ENCODE data around the gene SYNC. TPM values are rescaled to one million over a fixed set of nuclear protein-coding genes. Genes with fewer than 3 reads are reported as not detected.

The SYNC gene
- total RNA-seq, 5 donors from 2014 or later (not counting 1 experiment from before 2014, with no cell fraction given) = 0.07 TPM; not detected in 4

- H3K4me3 ChIP-seq (ENCODE audit: control insufficient read depth in 1 of 2, extremely low read depth in 1 of 2, low read length in 1 of 2) = peak overlapping the region; percentile 72 to 85
- peak overlapping the region; percentile 93 for H3K27ac ChIP-seq (ENCODE audit: low read length)
- Mint-ChIP-seq H3K4me1 (peaks cover 60 to 72% (median 60%) of the 10 kb centered on the region in 3 donors), H3K4me3 (peak overlapping the region; percentile 90 to 92 (median 91)), H3K9me3 (no peaks in the 10 kb centered on the region), H3K36me3 (peaks cover 26% of the 10 kb centered on the region), H3K27ac (peak overlapping the region; percentile 99), H3K27me3 (no peaks in the 10 kb centered on the region)
- peaks cover 29 to 53% of the 10 kb centered on the region in 2 experiments for H3K4me1 ChIP-seq (ENCODE audit: control insufficient read depth in 1 of 2, extremely low read depth in 1 of 2, insufficient read depth in 2 of 2, low read length in 2 of 2)
- H3K9me3 ChIP-seq = no peaks in the 10 kb centered on the region
- ATAC-seq (replicated peaks in 1 of 4) (peak in 3 of 4 experiments; percentile 0 to 3 (median 2)), DNase-seq (no peak)
- H3K36me3 ChIP-seq (ENCODE audit: control insufficient read depth in 2 of 2, extremely low read depth in 1 of 2, insufficient read depth in 1 of 2, low read length in 1 of 2) = peaks cover 3 to 29% of the 10 kb centered on the region in 2 donors
- CTCF ChIA-PET = interaction anchor here (0.5 to 1.2 kb wide), 3 partner anchors 61 to 476 kb away, joined by 8 to 9 read pairs (median 9); no protein-coding TSS in a partner anchor
- no peaks in the 10 kb centered on the region for H3K27me3 ChIP-seq (replicated peaks in 1 of 2; ENCODE audit: control insufficient read depth in 2 of 2, extremely low read depth in 1 of 2, insufficient read depth in 2 of 2, low read length in 1 of 2)
- POLR2A ChIA-PET = interaction anchor here (0.6 to 1.3 kb wide), 3 partner anchors 20 to 590 kb away, joined by 3 to 5 read pairs (median 3); no protein-coding TSS in a partner anchor
- WGBS (ENCODE audit: insufficient coverage) = under 1% methylated on average over 40 of the region's 43 CpGs
Observed at GRCh38 chr1:32651461-32652073, 51.0 kb downstream of the SYNC start.

DNA sequence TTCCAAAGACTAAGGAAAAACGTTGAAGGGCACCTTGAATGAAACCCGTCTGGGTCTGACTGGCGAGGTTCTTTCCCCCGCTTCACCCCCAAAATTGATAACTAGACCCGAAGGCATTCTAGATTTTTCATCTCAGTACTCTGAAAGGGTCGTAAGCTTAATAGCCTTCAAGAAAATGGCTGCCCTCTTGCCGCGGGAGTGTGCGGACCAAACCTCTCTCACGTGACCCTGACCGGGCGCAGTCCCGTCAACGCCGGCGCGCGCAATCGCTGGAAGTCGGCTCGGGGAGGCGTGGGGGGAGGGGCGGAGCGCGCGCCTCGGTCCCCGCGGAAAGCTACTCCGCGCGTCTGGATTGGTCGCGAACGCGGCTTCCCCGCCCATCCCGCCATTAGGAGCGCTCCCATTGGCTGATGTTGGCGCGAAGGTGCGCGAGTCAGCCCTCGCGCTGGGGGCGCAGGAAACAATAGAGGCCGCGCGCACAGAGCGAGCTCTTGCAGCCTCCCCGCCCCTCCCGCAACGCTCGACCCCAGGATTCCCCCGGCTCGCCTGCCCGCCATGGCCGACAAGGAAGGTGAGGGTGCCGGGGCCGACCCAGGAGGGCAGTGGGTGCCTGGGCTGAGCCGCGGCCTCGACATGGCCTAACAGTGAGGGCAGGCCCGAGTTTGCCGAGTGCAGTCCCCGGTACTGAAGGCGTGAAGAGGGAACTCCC is 51.7 kb downstream of the SYNC start, which contains the start of gene RBBP4:
TSS of gene RBBP4 (plus strand) at position 457 of the 709 bp plus-strand sequence. CDS start at position 556, 99 bp downstream.
- Mint-ChIP-seq H3K36me3 (peaks cover 26% of the 10 kb centered on the region), H3K4me3 (peak within 1 kb of the TSS; percentile 90 to 92 (median 91)), H3K9me3 (no peaks in the 10 kb centered on the region), H3K4me1 (peaks cover 57 to 68% (median 57%) of the 10 kb centered on the region in 3 donors), H3K27ac (peak within 1 kb of the TSS; percentile 99), H3K27me3 (no peaks in the 10 kb centered on the region)
- DNase-seq = peak; percentile 93 to 99 (median 97)
- H3K27ac ChIP-seq (ENCODE audit: low read length) = peak within 1 kb of the TSS; percentile 98
- H3K36me3 ChIP-seq (ENCODE audit: control insufficient read depth in 2 of 2, extremely low read depth in 1 of 2, insufficient read depth in 1 of 2, low read length in 1 of 2) = peaks cover 0 to 23% of the 10 kb centered on the region in 2 donors
- no peaks in the 10 kb centered on the region for H3K27me3 ChIP-seq (replicated peaks in 1 of 2; ENCODE audit: control insufficient read depth in 2 of 2, extremely low read depth in 1 of 2, insufficient read depth in 2 of 2, low read length in 1 of 2)
- peak within 1 kb of the TSS; percentile 72 to 85 for H3K4me3 ChIP-seq (ENCODE audit: control insufficient read depth in 1 of 2, extremely low read depth in 1 of 2, low read length in 1 of 2)
- H3K9me3 ChIP-seq = no peaks in the 10 kb centered on the region
- POLR2A ChIA-PET = interaction anchor here (0.6 to 1.3 kb wide), 3 partner anchors 21 to 589 kb away, joined by 3 to 5 read pairs (median 3); no protein-coding TSS in a partner anchor
- H3K4me1 ChIP-seq (ENCODE audit: control insufficient read depth in 1 of 2, extremely low read depth in 1 of 2, insufficient read depth in 2 of 2, low read length in 2 of 2) = peaks cover 29 to 48% of the 10 kb centered on the region in 2 experiments
- peak; percentile 85 to 91 (median 87) for ATAC-seq (replicated peaks in 1 of 4)
- CTCF ChIA-PET = interaction anchor here (0.5 to 1.2 kb wide), 4 partner anchors 28 to 476 kb away, joined by 5 to 9 read pairs (median 8); no protein-coding TSS in a partner anchor
- WGBS (ENCODE audit: insufficient coverage) = 2% methylated on average over 63 of the region's 67 CpGs

DNA sequence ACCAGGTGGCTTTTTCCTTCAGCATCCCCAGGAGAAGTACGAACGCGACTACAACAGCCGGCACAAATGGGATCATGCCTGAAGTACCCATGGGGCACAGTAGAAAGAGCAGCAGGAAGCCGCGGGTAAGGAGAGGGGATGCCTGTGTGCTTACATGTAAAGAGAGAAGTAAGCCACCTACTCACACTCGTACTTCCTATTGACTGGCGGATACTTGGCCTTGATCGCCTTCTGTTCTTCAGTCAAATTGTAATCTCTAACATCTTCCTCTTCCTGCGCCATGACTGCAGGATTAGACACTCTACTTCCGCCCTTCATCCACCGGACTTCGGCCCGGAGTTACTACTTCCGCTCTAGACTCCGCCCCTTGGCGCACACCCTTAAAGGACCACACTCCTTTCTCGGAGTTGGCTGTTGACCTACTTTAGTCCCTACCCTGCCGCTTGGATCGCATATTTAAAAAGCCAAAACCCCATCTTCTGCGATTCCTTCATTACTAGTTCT is 52.3 kb downstream of the SYNC start, which contains the start of gene ZBTB8OS:
TSS of gene ZBTB8OS (minus strand) at position 303 of the 504 bp plus-strand sequence. CDS start at position 282, 21 bp downstream.
- CTCF ChIA-PET = interaction anchor here in 1 of 2 donors (0.6 to 1.3 kb wide), 4 partner anchors 28 to 477 kb away, joined by 5 to 9 read pairs (median 7); no protein-coding TSS in a partner anchor

DNA sequence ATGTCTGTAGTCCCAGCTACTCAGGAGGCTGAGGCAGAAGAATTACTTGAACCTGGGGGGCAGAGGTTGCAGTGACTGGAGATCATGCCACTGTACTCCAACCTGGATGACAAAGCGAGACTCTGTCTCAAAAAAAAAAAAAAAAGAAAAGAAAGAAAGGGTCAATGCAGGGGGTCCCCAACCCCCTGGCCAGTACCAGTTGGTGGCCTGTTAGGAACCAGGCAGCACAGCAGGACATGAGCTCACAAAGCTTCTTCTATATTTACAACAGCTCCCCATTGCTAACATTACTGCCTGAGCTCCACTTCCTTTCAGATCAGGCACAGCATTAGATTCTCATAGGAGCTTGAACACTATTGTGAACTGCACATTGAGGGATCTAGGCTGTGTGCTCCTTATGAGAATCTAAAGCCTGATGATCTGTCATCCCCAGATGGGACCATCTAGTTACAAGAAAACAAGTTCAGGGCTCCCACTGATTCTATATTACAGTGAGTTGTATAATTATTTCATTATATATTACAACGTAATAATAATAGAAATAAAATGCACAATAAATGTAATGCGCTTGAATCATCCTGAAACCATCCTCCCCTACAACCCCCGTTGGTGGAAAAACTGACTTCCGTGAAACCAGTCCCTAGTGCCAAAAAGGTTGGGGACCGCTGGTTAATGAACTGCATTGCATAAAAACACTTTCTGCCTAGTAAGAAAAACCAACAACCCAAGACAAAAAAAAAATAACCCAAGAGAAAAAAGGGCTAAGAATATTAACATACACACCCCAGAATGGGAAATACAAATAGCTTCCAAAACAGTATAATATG is 55.0 kb downstream of the SYNC start:
- no peak for ATAC-seq (replicated peaks in 1 of 4)
- H3K4me1 ChIP-seq (ENCODE audit: control insufficient read depth in 1 of 2, extremely low read depth in 1 of 2, insufficient read depth in 2 of 2, low read length in 2 of 2) = peaks cover 14 to 36% of the 10 kb centered on the region in 2 experiments
- H3K9me3 ChIP-seq = no peaks in the 10 kb centered on the region
- Mint-ChIP-seq H3K4me3 (peak overlapping the region; percentile 90 to 92 (median 91)), H3K27ac (peak overlapping the region in 1 of 2 donors; percentile 21), H3K27me3 (no peaks in the 10 kb centered on the region), H3K4me1 (peaks cover 24 to 49% (median 41%) of the 10 kb centered on the region in 3 donors), H3K36me3 (peaks cover 7% of the 10 kb centered on the region), H3K9me3 (no peaks in the 10 kb centered on the region)
- CTCF ChIA-PET = interaction anchor here in 1 of 2 donors (0.6 kb wide), 1 partner anchor 127 kb away, joined by 4 read pairs; no protein-coding TSS in a partner anchor
- H3K36me3 ChIP-seq (ENCODE audit: control insufficient read depth in 2 of 2, extremely low read depth in 1 of 2, insufficient read depth in 1 of 2, low read length in 1 of 2) = peaks cover 0 to 12% of the 10 kb centered on the region in 2 donors
- POLR2A ChIA-PET = interaction anchor here in 1 of 2 donors (0.5 kb wide), 1 partner anchor 334 kb away, joined by 3 read pairs; no protein-coding TSS in a partner anchor
- no peak overlapping the region for H3K27ac ChIP-seq (ENCODE audit: low read length)
- DNase-seq = no peak
- H3K27me3 ChIP-seq (replicated peaks in 1 of 2; ENCODE audit: control insufficient read depth in 2 of 2, extremely low read depth in 1 of 2, insufficient read depth in 2 of 2, low read length in 1 of 2) = no peaks in the 10 kb centered on the region
- H3K4me3 ChIP-seq (ENCODE audit: control insufficient read depth in 1 of 2, extremely low read depth in 1 of 2, low read length in 1 of 2) = no peak overlapping the region
- 50% methylated on average over 2 of the region's 6 CpGs for WGBS (ENCODE audit: insufficient coverage)

More for the DNA sequence above, 52.3 kb downstream of the SYNC start, which contains the start of gene ZBTB8OS:
- H3K27me3 Mint-ChIP-seq = no peaks in the 10 kb centered on the region
- Histone ChIP-seq H3K27me3 (replicated peaks in 1 of 2; ENCODE audit: control insufficient read depth in 2 of 2, extremely low read depth in 1 of 2, insufficient read depth in 2 of 2, low read length in 1 of 2) (no peaks in the 10 kb centered on the region), H3K9me3 (no peaks in the 10 kb centered on the region), H3K36me3 (ENCODE audit: control insufficient read depth in 2 of 2, extremely low read depth in 1 of 2, insufficient read depth in 1 of 2, low read length in 1 of 2) (peaks cover 0 to 22% of the 10 kb centered on the region in 2 donors), H3K27ac (ENCODE audit: low read length) (peak within 1 kb of the TSS; percentile 98), H3K4me3 (ENCODE audit: control insufficient read depth in 1 of 2, extremely low read depth in 1 of 2, low read length in 1 of 2) (peak within 1 kb of the TSS; percentile 72 to 85), H3K4me1 (ENCODE audit: control insufficient read depth in 1 of 2, extremely low read depth in 1 of 2, insufficient read depth in 2 of 2, low read length in 2 of 2) (peaks cover 29 to 51% of the 10 kb centered on the region in 2 experiments)
- H3K27ac Mint-ChIP-seq = peak within 1 kb of the TSS; percentile 99
- peaks cover 21% of the 10 kb centered on the region for H3K36me3 Mint-ChIP-seq
- H3K9me3 Mint-ChIP-seq = no peaks in the 10 kb centered on the region
- peaks cover 51 to 68% (median 57%) of the 10 kb centered on the region in 3 donors for H3K4me1 Mint-ChIP-seq
- H3K4me3 Mint-ChIP-seq = peak within 1 kb of the TSS; percentile 90 to 92 (median 91)
- POLR2A ChIA-PET = interaction anchor here in 1 of 2 donors (1.3 kb wide), 1 partner anchor 22 kb away, joined by 3 read pairs; no protein-coding TSS in a partner anchor
- WGBS (ENCODE audit: insufficient coverage) = 0% methylated on average over 15 of the region's 21 CpGs
- ATAC-seq (replicated peaks in 1 of 4) (peak; percentile 75 to 78 (median 76)), DNase-seq (peak; percentile 67 to 95 (median 89))

DNA sequence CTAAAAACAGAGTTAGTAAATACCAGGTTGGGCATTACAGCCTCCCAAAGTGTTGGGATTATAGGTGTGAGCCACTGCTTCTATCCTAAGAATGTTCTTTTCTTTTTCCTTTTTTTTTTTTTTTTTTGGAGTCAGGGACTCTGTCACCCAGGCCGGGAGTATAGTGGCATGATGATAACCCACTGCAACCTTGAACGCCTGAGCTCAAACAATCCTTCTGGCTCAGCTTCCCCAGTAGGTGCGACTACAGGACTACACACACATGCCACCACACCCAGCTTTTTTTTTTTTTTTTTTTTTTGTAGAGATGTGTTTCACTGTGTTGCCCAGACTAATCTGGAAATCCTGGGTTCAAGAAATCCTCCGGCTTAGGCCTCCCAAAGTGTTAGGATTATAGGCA is 58.1 kb downstream of the SYNC start:
- Histone ChIP-seq H3K9me3 (no peaks in the 10 kb centered on the region), H3K36me3 (ENCODE audit: control insufficient read depth in 2 of 2, extremely low read depth in 1 of 2, insufficient read depth in 1 of 2, low read length in 1 of 2) (peaks cover 0 to 10% of the 10 kb centered on the region in 2 donors), H3K27ac (ENCODE audit: low read length) (no peak overlapping the region), H3K4me1 (ENCODE audit: control insufficient read depth in 1 of 2, extremely low read depth in 1 of 2, insufficient read depth in 2 of 2, low read length in 2 of 2) (peaks cover 7 to 16% of the 10 kb centered on the region in 2 experiments), H3K4me3 (ENCODE audit: control insufficient read depth in 1 of 2, extremely low read depth in 1 of 2, low read length in 1 of 2) (no peak overlapping the region), H3K27me3 (replicated peaks in 1 of 2; ENCODE audit: control insufficient read depth in 2 of 2, extremely low read depth in 1 of 2, insufficient read depth in 2 of 2, low read length in 1 of 2) (no peaks in the 10 kb centered on the region)
- Mint-ChIP-seq H3K4me3 (no peak overlapping the region), H3K9me3 (no peaks in the 10 kb centered on the region), H3K27me3 (no peaks in the 10 kb centered on the region), H3K36me3 (peaks cover 3% of the 10 kb centered on the region), H3K4me1 (peaks cover 11 to 33% (median 29%) of the 10 kb centered on the region in 3 donors), H3K27ac (no peak overlapping the region)
- WGBS (ENCODE audit: insufficient coverage) = no CpG with 5 or more reads among the region's 4 CpGs
- ChIA-PET CTCF (no interaction called here), POLR2A (no interaction called here)
- DNase-seq (no peak), ATAC-seq (replicated peaks in 1 of 4) (no peak)
